Measurements from ENCODE around the gene GPR68.
"Not testable (repeated sequence)": the region's sequence is repeated elsewhere in the genome, so short reads cannot be mapped to it uniquely, and the experiment has no call there.

GPR68 gene

GRCh38 chr14:91228112-91229004 lies 16.1 kb downstream of the GPR68 start:
- peak; percentile 75 to 86 for DNase-seq (ENCODE audit: low read depth in 2 of 2)

DNA sequence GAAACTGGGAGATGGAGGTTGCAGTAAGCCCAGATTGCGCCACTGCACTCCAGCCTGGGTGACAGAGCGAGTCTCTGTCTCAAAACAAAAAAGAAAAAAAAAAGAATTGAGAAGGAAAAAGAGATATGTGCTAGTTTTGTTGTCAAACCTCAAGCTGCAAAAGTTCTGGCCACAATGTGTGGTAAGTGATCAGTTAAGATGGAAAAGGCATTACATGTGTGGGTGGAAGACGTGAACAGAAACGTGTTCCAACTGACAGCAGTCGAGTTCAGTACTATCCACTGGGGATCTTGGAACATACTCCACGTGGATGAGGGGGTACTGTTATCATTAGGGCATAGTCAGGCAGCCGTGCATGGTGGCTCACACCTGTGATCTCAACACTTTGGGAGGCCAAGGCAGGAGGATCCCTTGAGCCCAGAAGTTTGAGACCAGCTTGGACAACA lies 17.3 kb downstream of the GPR68 start:
- no peak for DNase-seq (ENCODE audit: low read depth in 2 of 2)

DNA sequence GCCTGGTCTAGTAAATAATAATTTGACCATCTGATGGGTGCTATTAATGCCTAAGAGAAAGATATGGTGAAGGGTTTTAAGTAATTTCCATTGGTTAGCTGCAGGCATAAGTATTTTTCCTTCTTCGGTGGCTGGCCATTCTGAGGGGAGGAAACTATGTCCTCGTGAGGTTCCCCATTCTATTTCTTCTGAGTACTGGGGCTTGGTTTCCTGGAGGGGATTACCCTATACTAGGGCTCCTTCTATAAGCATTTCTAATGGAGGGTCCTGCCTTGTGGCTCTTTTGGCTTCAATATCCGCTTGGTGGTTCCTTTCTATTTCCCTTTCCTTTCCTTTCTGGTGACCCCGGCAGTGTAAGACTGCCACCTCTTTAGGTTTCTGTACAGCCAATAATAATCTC lies 18.1 kb downstream of the GPR68 start:
- not testable (repeated sequence) for DNase-seq (ENCODE audit: low read depth in 2 of 2)

GRCh38 chr14:91225025-91225424 lies 19.5 kb downstream of the GPR68 start:
- DNase-seq (ENCODE audit: low read depth in 2 of 2) = no peak

DNA sequence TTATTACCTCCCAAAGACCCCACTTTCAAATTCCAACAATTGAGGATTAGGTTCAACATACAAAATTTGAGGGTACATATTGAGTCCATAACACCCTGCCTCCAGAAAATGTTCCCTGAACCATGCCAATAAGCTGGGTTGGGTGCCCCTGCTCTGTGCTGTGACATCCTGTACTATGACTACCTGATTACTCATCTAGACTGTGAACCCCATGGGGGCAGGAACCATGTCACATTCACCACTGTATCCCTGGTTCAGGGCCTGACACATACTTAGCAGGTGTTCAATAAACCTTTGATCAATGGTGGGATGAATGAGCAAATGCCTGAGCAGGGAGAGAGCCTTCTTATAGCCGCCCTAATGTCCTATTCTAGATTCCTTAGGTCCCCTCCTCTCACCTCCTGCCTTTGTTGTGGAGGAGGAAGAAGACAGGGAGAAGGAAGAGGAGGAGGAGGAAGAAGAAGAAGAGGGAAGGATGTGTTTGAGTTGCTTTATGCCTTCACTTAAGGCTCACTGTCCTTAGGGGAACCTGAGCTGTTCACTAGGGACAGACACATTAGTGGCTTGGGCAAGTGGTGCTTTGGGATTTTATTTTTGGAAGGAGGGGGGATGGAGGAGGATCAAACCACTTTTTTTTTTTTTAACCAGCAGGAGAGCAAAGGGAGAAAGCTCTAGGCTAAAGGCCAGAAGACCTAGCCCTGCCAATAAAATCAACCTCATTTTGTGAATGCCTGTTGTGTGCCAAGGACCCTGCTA lies 21.3 kb downstream of the GPR68 start:
- no peak for DNase-seq (ENCODE audit: low read depth in 2 of 2)

GRCh38 chr14:91221270-91221669 lies 23.2 kb downstream of the GPR68 start:
- DNase-seq (ENCODE audit: low read depth in 2 of 2) = no peak

GRCh38 chr14:91220581-91221000 lies 23.9 kb downstream of the GPR68 start:
- DNase-seq (ENCODE audit: low read depth in 2 of 2) = no peak

- DNase-seq (ENCODE audit: low read depth in 2 of 2) = no peak
Observed at GRCh38 chr14:91219517-91220389, 24.8 kb downstream of the GPR68 start.

DNA sequence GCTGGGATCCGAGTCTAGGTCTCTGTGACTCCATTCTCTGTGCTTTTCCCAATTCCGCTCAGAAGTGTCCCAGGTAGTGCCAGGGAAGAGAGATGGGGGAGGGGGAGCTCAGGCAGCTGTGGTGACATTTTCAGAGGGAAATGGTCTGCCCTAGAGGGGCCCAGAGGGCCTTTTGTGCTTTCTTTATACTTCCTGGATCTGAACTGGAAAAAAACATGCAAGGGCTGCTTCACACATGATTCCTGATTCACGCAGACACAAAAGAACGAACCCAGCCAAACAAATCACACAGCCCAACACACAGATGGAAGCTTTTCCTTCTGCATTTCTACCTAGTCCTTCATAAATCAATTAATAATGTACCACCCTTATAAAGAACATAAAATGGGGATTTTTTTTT lies 26.5 kb downstream of the GPR68 start:
- no peak for DNase-seq (ENCODE audit: low read depth in 2 of 2)

- no peak for DNase-seq (ENCODE audit: low read depth in 2 of 2)
Observed at GRCh38 chr14:91216731-91217226, 27.7 kb downstream of the GPR68 start.

GRCh38 chr14:91215381-91215780 lies 29.1 kb downstream of the GPR68 start:
- no peak for DNase-seq (ENCODE audit: low read depth in 2 of 2)

DNA sequence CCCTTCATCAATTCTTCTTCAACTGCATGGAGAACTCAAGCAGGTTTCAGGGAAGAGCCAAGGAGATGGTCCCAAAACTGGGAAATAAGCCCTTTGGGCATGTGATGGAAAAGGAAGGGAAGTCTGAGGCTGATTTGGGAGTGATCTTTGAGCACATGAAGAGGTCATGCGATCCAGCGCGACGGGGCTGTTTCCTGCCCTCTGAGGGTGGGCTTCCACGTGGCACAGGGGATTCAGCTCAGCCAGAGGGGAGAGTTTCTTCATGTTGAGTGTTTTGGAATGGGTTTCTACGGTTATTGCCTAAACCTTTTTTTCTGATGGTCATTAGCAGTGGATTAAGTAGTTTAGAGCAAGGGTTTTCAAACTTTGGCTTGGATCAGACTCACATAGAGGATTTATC lies 30.2 kb downstream of the GPR68 start:
- no peak for DNase-seq (ENCODE audit: low read depth in 2 of 2)

GRCh38 chr14:91211017-91211416 lies 33.5 kb downstream of the GPR68 start:
- DNase-seq (ENCODE audit: low read depth in 2 of 2) = no peak

GRCh38 chr14:91207008-91207407 lies 37.5 kb downstream of the GPR68 start:
- DNase-seq (ENCODE audit: low read depth in 2 of 2) = no peak

DNA sequence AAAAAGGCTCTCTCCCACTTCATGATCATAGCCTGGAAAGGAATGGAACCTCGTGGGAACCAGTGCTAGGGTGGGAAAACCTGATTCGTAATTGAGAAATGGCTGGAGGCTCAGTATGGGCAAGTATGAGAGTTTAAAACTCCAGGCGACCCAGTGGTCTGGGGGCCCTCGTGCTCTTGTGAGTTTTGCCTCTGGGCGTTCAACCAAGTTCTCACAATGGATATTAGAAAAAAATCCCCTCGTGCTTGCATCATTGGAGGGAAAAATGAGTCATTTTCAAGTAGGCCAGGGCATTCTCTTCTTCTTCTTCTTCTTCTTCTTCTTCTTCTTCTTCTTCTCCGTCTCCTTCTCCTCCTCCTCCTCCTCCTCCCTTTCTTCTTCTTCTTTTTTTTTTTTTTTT lies 39.0 kb downstream of the GPR68 start:
- DNase-seq (ENCODE audit: low read depth in 2 of 2) = no peak

GRCh38 chr14:91204657-91205056 lies 39.8 kb downstream of the GPR68 start:
- DNase-seq (ENCODE audit: low read depth in 2 of 2) = no peak

DNA sequence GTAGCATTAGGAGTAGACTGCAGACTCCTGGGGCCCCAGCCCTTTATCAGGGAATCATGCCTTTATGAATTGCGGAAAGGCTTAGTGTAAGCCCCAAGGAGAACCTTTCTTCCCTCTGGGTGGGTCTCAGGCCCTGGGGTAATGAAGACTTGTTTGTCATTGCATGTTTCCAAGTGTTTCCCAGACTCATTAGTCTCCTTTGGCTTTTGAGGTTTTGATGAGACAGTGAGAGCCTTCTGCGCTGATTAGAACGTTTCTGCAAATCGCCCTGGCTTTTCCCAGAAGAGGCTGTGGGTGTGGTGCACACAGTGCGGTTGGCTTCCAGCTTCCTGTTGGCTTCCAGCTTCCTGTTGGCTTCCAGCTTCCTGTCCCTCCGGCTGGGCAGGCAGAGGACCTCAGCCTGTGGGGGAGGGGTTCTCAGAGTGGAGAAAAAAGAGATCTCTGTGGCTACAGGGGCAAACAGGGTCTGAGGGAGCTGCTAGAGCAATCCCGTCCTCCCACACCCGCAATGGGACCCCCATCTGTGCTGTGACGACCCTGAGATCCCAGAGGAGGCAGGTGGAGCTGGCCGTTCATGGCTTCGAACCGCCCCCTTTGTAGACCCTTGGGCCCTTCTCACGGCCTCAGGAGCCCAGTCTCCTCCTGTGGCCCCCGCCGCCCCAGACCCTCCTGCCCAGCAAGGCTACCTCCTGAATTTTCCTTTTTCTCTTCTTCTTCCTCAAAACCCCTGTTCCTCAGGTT lies 42.1 kb downstream of the GPR68 start:
- no peak for DNase-seq (ENCODE audit: low read depth in 2 of 2)

DNA sequence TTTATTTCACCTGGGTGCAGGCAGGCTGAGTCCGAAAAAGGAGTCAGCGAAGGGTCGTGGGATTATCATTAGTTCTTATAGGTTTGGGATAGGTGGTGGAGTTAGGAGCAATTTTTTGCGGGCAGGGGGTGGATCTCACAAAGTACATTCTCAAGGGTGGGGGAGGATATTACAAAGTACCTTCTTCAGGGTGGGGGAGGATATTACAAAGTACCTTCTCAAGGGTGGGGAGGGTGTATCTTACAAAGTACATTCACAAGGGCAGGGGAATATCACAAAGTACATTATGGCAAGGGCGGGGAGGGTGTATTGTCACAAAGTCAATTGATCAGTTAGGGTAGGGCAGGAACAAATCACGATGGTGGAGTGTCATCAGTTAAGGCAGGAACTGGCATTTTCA lies 43.7 kb downstream of the GPR68 start:
- DNase-seq (ENCODE audit: low read depth in 2 of 2) = not testable (repeated sequence)

DNA sequence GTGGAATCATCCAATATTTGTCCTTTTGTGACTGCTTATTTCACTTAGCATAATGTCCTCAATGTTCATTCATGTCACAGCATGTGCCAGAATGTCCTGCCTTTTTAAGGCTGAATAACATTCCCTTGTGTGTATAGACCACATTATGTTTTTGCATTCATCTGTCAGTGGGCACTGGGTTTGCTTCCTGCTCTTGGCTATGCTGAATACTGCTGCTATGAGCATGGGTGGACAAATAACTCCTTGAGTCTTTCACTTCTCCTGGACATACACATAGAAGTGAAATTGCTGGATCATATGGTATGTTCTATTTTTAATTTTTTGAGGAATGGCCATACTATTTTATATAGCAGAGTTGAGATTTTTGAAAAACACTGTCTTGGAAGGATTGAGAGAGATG lies 46.9 kb downstream of the GPR68 start:
- no peak for DNase-seq (ENCODE audit: low read depth in 2 of 2)

DNA sequence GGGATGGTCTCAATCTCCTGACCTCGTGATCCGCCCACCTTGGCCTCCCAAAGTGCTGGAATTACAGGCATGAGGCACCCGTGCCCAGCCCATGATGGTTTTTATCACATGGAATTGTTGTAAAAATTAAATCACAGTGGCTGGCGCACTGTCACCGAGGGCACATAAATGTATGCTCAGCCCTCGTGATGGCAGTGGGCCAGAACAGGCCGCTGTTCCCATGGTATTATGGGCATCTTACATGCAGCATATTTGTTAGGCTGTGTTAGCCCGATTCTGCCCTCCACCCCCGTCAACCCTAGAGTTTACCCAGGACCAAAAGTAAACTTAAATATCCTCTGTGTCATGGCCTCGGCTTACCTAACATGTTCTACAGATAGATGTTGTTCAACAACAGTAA lies 48.6 kb downstream of the GPR68 start:
- no peak for DNase-seq (ENCODE audit: low read depth in 2 of 2)

GRCh38 chr14:91193069-91193468 lies 51.4 kb downstream of the GPR68 start:
- DNase-seq (ENCODE audit: low read depth in 2 of 2) = no peak
